Mucosa of descending colon (tissue), 3 donors: ENCODE results near the gene LPAR3. TPM values are rescaled to one million over a fixed set of nuclear protein-coding genes. Genes with fewer than 3 reads are reported as not detected.

ENCODE experiments used
- ATAC-seq: fragments of 200-7000 bp; cut with Tn5 transposase; one replicate; pipeline ENCODE4 v1.9.1; 2020; ENCODE audit warnings: mild to moderate bottlenecking, moderate library complexity
- DNase-seq, 3 donors: peaks; one replicate each; pipeline ENCODE4 v3.0.0-alpha.2; 2020
- H3K36me3 ChIP-seq: fragments of 200-600 bp; one replicate; pipeline ENCODE4 v1.8.0; 2021; ENCODE audit warnings: low read depth, mild to moderate bottlenecking
- H3K4me1 ChIP-seq: fragments of 200-600 bp; one replicate; pipeline ENCODE4 v1.8.0; 2021; ENCODE audit warnings: low read depth, mild to moderate bottlenecking
- H3K4me3 ChIP-seq: fragments of 200-600 bp; one replicate; pipeline ENCODE4 v1.8.0; 2021; ENCODE audit warnings: mild to moderate bottlenecking
- H3K9me3 ChIP-seq: fragments of 200-600 bp; one replicate; pipeline ENCODE4 v1.8.0; 2021; ENCODE audit warnings: mild to moderate bottlenecking
- CTCF ChIP-seq: fragments of 200-600 bp; IDR thresholded peaks from one replicate; pipeline ENCODE4 v1.8.0; 2022; ENCODE audit warnings: antibody characterized with exemption, mild to moderate bottlenecking
- intact Hi-C, 2 donors: fragments of 100-400 bp; cut with DNase I in 1 of 2; cut with micrococcal nuclease in 1 of 2; formaldehyde crosslinking; loops; one replicate each; pipeline versions ENCODE4 v1.11.0 to v1.11.1; 2022; cut with DNase I, micrococcal nuclease
- total RNA-seq, 3 donors: library from RNA; stranded (reverse); fragmentation: NEBNext Ultra II Directional in 2 of 3; extraction: Animal tissue kit (Norgen Biotek cat#: 25700) in 2 of 3; gene quantifications; one replicate each; pipeline versions ENCODE4 v1.2.1 to v1.2.4, GENCODE V29; 2021 to 2023
- donor health status: DM: no; HTN: no; CAD: no; lungs with moderate emphysema.
- donor health status: DM: no; HTN: no; CAD: no.
- donor health status: DM: no; HTN: yes; CAD: no.

LPAR3 gene
- total RNA-seq, 3 donors from 2014 or later, result 2.5 to 3.5 (median 2.5) TPM

GRCh38 chr1:84841971-84842370, 51.0 kb downstream of the LPAR3 start:
- TF ChIP-seq CTCF, result no peak
- Histone ChIP-seq H3K4me3 (no peak overlapping the region), H3K36me3 (no peaks in the 10 kb centered on the region), H3K9me3 (no peaks in the 10 kb centered on the region), H3K4me1 (no peaks in the 10 kb centered on the region)
- intact Hi-C loops, result no loop called here
- ATAC-seq, result no peak
- DNase-seq, result no peak

DNA sequence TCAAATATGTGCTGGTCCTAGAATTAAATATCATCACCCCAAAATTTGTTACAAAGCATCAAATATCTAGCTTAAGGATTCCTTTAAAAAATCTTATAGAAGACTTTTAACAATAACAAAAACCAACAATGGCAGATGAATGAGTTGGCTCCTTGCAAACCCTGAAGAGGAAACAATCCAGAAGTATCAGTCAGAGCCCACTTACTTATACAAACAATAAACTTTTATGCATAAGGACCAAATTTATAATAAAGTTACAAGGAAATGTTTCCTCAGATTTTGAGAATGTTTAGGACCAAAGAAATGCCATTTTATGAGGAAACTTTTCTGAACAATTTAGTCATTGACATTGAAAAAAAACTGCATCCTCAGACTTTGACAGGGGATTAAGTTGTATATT, 52.7 kb downstream of the LPAR3 start:
- Histone ChIP-seq H3K9me3 (no peaks in the 10 kb centered on the region), H3K4me1 (no peaks in the 10 kb centered on the region), H3K36me3 (no peaks in the 10 kb centered on the region), H3K4me3 (no peak overlapping the region)
- no peak for ATAC-seq
- DNase-seq, result no peak
- TF ChIP-seq CTCF, result no peak
- intact Hi-C loops, result no loop called here

GRCh38 chr1:84839544-84839943, 53.5 kb downstream of the LPAR3 start:
- no peak for ATAC-seq
- DNase-seq, result no peak
- H3K4me1 ChIP-seq, result no peaks in the 10 kb centered on the region
- TF ChIP-seq CTCF, result no peak
- intact Hi-C loops, result no loop called here
- no peaks in the 10 kb centered on the region for H3K36me3 ChIP-seq
- H3K9me3 ChIP-seq, result no peaks in the 10 kb centered on the region
- no peak overlapping the region for H3K4me3 ChIP-seq

DNA sequence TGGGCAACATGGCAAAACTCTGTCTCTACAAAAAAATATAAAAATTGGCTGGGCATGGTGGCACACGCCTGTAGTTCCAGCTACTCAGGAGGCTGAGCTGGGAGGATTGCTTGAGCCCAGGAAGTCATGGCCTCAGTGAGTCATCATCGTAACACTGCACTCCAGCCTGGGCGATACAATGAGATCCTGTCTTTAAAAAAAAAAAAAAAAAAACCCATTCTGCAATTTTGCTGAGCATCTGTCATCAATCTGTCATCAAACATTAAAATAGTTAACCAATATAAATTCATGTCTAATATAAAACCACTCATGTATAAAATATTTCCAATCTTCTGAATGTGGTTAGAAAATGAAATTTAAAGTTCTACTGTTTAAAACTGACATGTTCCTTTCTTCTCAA, 56.9 kb downstream of the LPAR3 start:
- Histone ChIP-seq H3K36me3 (no peaks in the 10 kb centered on the region), H3K4me1 (no peaks in the 10 kb centered on the region), H3K9me3 (no peaks in the 10 kb centered on the region), H3K4me3 (no peak overlapping the region)
- DNase-seq (no peak), ATAC-seq (peak; percentile 63)
- intact Hi-C loops, result no loop called here
- TF ChIP-seq CTCF, result no peak

DNA sequence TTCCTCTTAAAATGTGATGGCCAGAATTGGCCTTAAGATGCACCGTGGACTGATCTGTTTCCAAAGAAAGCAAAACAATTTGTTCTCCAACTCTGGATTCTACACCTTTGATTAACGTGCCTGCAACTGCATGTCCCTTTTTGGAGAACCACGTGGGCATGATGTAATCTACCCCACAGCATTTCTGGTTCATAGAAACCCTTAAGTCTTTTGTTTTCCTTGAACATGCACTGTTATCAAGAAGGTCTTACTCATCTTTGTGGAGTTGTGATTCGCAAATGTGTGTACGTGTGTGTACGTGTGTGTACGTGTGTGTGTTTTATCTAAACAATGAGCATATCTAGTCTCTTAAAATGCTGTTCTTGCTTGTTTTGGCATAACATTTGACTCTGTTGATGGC, 57.8 kb downstream of the LPAR3 start:
- no peak for TF ChIP-seq CTCF
- Histone ChIP-seq H3K36me3 (no peaks in the 10 kb centered on the region), H3K4me1 (no peaks in the 10 kb centered on the region), H3K9me3 (no peaks in the 10 kb centered on the region), H3K4me3 (no peak overlapping the region)
- ATAC-seq, result no peak
- DNase-seq, result no peak
- intact Hi-C loops, result no loop called here

DNA sequence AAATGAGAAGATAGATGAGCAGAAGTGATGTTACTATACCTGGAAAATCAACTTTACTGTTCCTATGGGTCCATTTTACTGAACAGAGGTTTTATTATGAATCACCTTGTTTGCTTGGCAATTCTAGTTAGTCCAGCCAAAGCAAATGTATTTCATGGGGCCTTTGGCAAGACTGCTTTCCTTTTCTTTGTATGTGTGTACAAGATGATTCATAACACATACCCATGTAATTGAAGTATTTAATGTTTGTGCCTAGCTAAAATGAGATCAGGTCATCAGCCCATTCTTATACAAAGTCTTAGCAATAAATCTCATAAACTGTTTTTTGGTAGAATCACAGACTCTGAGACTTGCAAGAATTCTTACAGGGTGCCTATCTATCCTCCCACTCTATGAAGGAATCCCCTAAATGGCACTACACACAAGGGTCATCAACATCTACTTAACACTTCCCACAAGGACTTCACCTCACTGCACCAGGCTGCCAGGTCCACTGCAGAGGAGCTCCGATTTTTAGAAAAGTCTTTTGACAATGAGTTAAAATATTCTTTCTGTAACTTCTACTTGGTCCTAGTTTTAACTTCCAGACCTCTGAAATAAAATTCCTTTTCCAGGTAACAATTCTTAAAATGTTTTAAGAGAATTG, 58.5 kb downstream of the LPAR3 start:
- peak; percentile 89 for ATAC-seq
- H3K4me3 ChIP-seq, result no peak overlapping the region
- intact Hi-C loops, result no loop called here
- no peaks in the 10 kb centered on the region for H3K9me3 ChIP-seq
- no peak for DNase-seq
- TF ChIP-seq CTCF, result no peak
- no peaks in the 10 kb centered on the region for H3K4me1 ChIP-seq
- H3K36me3 ChIP-seq, result no peaks in the 10 kb centered on the region
